GM23338 (cell line): ENCODE data around the gene CCDC57. TPM values are rescaled to one million over a fixed set of nuclear protein-coding genes. Genes with fewer than 3 reads are reported as not detected.

Experiments used
- ATAC-seq: fragments of 200-7000 bp; cut with Tn5 transposase; 3 replicates; pipeline ENCODE4 v1.9.1; 2020
- DNase-seq: peaks from one replicate; pipeline ENCODE4 v3.0.0-alpha.2; 2015; ENCODE audit warnings: low spot score
- H2AFZ ChIP-seq: fragments of 200-600 bp; sonication (generic); 2 replicates; pipeline ENCODE4 v1.8.0; 2016; ENCODE audit warnings: antibody characterized with exemption, mild to moderate bottlenecking, moderate library complexity
- H3F3A ChIP-seq: fragments of 200-600 bp; sonication (generic); replicated peaks from 2 replicates; pipeline ENCODE4 v1.8.0; 2017; ENCODE audit warnings: antibody characterized with exemption, mixed run types, low read depth
- H3K27ac ChIP-seq: fragments of 200-600 bp; sonication (generic); 2 replicates; pipeline ENCODE4 v1.6.1; 2016; ENCODE audit warnings: low read depth
- H3K27me3 ChIP-seq: fragments of 200-600 bp; sonication (generic); 2 replicates; pipeline ENCODE4 v1.8.0; 2016; ENCODE audit warnings: mild to moderate bottlenecking, mixed run types, moderate library complexity; ENCODE audit not compliant: insufficient read depth
- H3K36me3 ChIP-seq: fragments of 200-600 bp; sonication (generic); 2 replicates; pipeline ENCODE4 v1.8.0; 2016; ENCODE audit warnings: mild to moderate bottlenecking; ENCODE audit not compliant: insufficient read depth
- H3K4me1 ChIP-seq: fragments of 200-600 bp; sonication (generic); 2 replicates; pipeline ENCODE4 v1.8.0; 2016; ENCODE audit warnings: mild to moderate bottlenecking, moderate library complexity; ENCODE audit not compliant: insufficient read depth
- H3K4me2 ChIP-seq: fragments of 200-600 bp; sonication (generic); 2 replicates; pipeline ENCODE4 v1.7.1; 2017; ENCODE audit warnings: mixed run types
- H3K4me3 ChIP-seq: fragments of 200-600 bp; sonication (generic); 2 replicates; pipeline ENCODE4 v1.6.1; 2016; ENCODE audit warnings: mixed run types
- H3K79me2 ChIP-seq: fragments of 200-600 bp; sonication (generic); replicated peaks from 2 replicates; pipeline ENCODE4 v1.8.0; 2017; ENCODE audit warnings: mild to moderate bottlenecking; ENCODE audit not compliant: insufficient read depth
- H3K9me2 ChIP-seq: fragments of 200-600 bp; sonication (generic); 2 replicates; pipeline ENCODE4 v1.8.0; 2017; ENCODE audit not compliant: insufficient read depth
- H4K20me1 ChIP-seq: fragments of 200-600 bp; sonication (generic); replicated peaks from 2 replicates; pipeline ENCODE4 v1.8.0; 2017; ENCODE audit warnings: mild to moderate bottlenecking; ENCODE audit not compliant: insufficient read depth
- H3K27ac Mint-ChIP-seq: 2 replicates; pipeline ENCODE4 v1.8.0; 2020; ENCODE audit warnings: inconsistent platforms, mild to moderate bottlenecking, moderate library complexity, mixed read lengths
- H3K27me3 Mint-ChIP-seq: 3 replicates; pipeline ENCODE4 v1.8.0; 2022; ENCODE audit warnings: low read depth, mild to moderate bottlenecking, moderate library complexity, mixed read lengths, inconsistent platforms; ENCODE audit not compliant: insufficient read depth, poor library complexity
- H3K36me3 Mint-ChIP-seq: 3 replicates; pipeline ENCODE4 v1.8.0; 2021; ENCODE audit warnings: low read depth, mild to moderate bottlenecking, inconsistent platforms, moderate library complexity, mixed read lengths
- H3K4me1 Mint-ChIP-seq: 3 replicates; pipeline ENCODE4 v1.8.0; 2020; ENCODE audit warnings: mild to moderate bottlenecking, inconsistent platforms, mixed read lengths
- H3K4me3 Mint-ChIP-seq: 3 replicates; pipeline ENCODE4 v1.8.0; 2021; ENCODE audit warnings: moderate library complexity, mild to moderate bottlenecking, inconsistent platforms, mixed read lengths
- H3K9me3 Mint-ChIP-seq: 3 replicates; pipeline ENCODE4 v1.8.0; 2020; ENCODE audit warnings: moderate library complexity, mild to moderate bottlenecking, inconsistent platforms, mixed read lengths
- CREB1 ChIP-seq: fragments of 250-450 bp; sonication (Bioruptor Pico); IDR thresholded peaks from 2 replicates; pipeline ENCODE4 v1.5.0; 2020; ENCODE audit warnings: low read depth, mild to moderate bottlenecking, moderate library complexity
- CTCF ChIP-seq, 2 experiments: fragments of 200-600 bp in 1 of 2; sonication (generic) in 1 of 2; conservative IDR thresholded peaks; 2 replicates each; pipeline versions ENCODE4 v1.5.1 to v1.6.1; 2016 to 2017; ENCODE audit warnings: antibody characterized with exemption in 2 of 2, low read depth in 2 of 2, mild to moderate bottlenecking in 2 of 2, moderate library complexity in 1 of 2
- ETS1 ChIP-seq: IDR thresholded peaks from 2 replicates; pipeline ENCODE4 v1.6.1; 2016; ENCODE audit warnings: antibody characterized with exemption
- EZH2 ChIP-seq: fragments of 200-600 bp; sonication (generic); IDR thresholded peaks from one replicate; pipeline ENCODE4 v1.8.0; 2017; ENCODE audit warnings: antibody characterized with exemption, mild to moderate bottlenecking, low read depth; ENCODE audit not compliant: unreplicated experiment
- NANOG ChIP-seq: IDR thresholded peaks from 2 replicates; pipeline ENCODE4 v1.6.1; 2016; ENCODE audit warnings: antibody characterized with exemption, borderline replicate concordance
- POLR2AphosphoS5 ChIP-seq: IDR thresholded peaks from 2 replicates; pipeline ENCODE4 v1.6.1; 2016; ENCODE audit warnings: antibody characterized with exemption, low read depth
- ZNF114 ChIP-seq: fragments of 250-450 bp; sonication (Bioruptor Pico); IDR thresholded peaks from 2 replicates; pipeline ENCODE4 v1.5.0; 2020; ENCODE audit warnings: mild to moderate bottlenecking, moderate library complexity
- ZNF462 ChIP-seq: fragments of 250-450 bp; sonication (Bioruptor Pico); IDR thresholded peaks from 2 replicates; pipeline ENCODE4 v1.5.0; 2020; ENCODE audit warnings: mild to moderate bottlenecking, moderate library complexity
- polyA plus RNA-seq: library from polyadenylated mRNA; unstranded; fragments of >200 nt; fragmentation: Nextera tagmentation; extraction: Ambion mirVana; gene quantifications from 2 replicates; pipeline ENCODE4 v1.2.1, GENCODE V29; 2016
- total RNA-seq: library from RNA; depleted of rRNA; stranded (reverse); fragments of >200 nt; shearing (Covaris generic); gene quantifications from 2 replicates; pipeline ENCODE4 v1.2.3, GENCODE V29; 2014

CCDC57 gene
- total and polyA plus RNA-seq, 2 experiments from 2014 or later = 7.0 to 16.3 TPM

- H3K4me3 Mint-ChIP-seq = no peak overlapping the region
- Histone ChIP-seq H2AFZ (no peak overlapping the region), H3K4me2 (no peak overlapping the region)
These were observed 7.6 kb downstream of the CCDC57 start for GRCh38 chr17:82204831-82205719.

More at GRCh38 chr17:82204831-82205719, 7.6 kb downstream of the CCDC57 start:
- no peak for ATAC-seq
- H3K4me1 ChIP-seq = no peaks in the 10 kb centered on the region
- Mint-ChIP-seq H3K4me1 (peaks cover 3% of the 10 kb centered on the region; the same call in 1 of the 3 replicates), H3K27ac (no peak overlapping the region), H3K9me3 (no peaks in the 10 kb centered on the region), H3K36me3 (no peaks in the 10 kb centered on the region), H3K27me3 (peaks cover 4% of the 10 kb centered on the region)
- no peak overlapping the region for H3K4me3 ChIP-seq
- no peaks in the 10 kb centered on the region for H3K9me2 ChIP-seq
- no peaks in the 10 kb centered on the region for H3K79me2 ChIP-seq
- H4K20me1 ChIP-seq = no peaks in the 10 kb centered on the region; the same call in 1 of the 2 replicates
- H3F3A ChIP-seq = no peaks in the 10 kb centered on the region
- TF ChIP-seq EZH2 (no peak), POLR2AphosphoS5 (no peak), CREB1 (CRISPR knock-in tag) (no peak), ZNF462 (CRISPR knock-in tag) (no peak), ETS1 (no peak), ZNF114 (no peak), CTCF (conservative IDR thresholded peaks at IDR 0.05; ENCODE audit: low read depth in 2 of 2) (no peak), NANOG (no peak)
- H3K27me3 ChIP-seq = no peaks in the 10 kb centered on the region
- H3K36me3 ChIP-seq = no peaks in the 10 kb centered on the region
- DNase-seq = no peak
- no peak overlapping the region for H3K27ac ChIP-seq
